ENCODE measurements around the gene TOR1AIP2. TPM values are rescaled to one million over a fixed set of nuclear protein-coding genes. Genes with fewer than 3 reads are reported as not detected.

TOR1AIP2 gene
- polyA plus RNA-seq, 1 of the 3 experiments (the other 2 are of a cell fraction) = 12.7 TPM

- H3F3A ChIP-seq (replicated peaks; ENCODE audit: insufficient read depth) = peaks cover 8% of the 10 kb centered on the region
- H4K20me1 ChIP-seq (ENCODE audit: insufficient read depth) = no peaks in the 10 kb centered on the region
- WGBS (ENCODE audit: low lambda C conversion rate) = 88% methylated on average over 6 of the region's 9 CpGs
- H3K79me2 ChIP-seq (ENCODE audit: insufficient read depth) = no peaks in the 10 kb centered on the region
- TF ChIP-seq MAX (IDR thresholded peaks at IDR 0.05; ENCODE audit: low read depth) (no peak), NFIC (IDR thresholded peaks at IDR 0.05; ENCODE audit: borderline replicate concordance) (no peak), MXI1 (IDR thresholded peaks at IDR 0.05; ENCODE audit: low read depth, low read length) (no peak), SIN3A (IDR thresholded peaks at IDR 0.05; ENCODE audit: borderline replicate concordance, low read depth, low read length) (no peak), MEF2A (IDR thresholded peaks at IDR 0.05; ENCODE audit: borderline replicate concordance, low read depth) (no peak)
- TF ChIP-seq, protein P1, sequence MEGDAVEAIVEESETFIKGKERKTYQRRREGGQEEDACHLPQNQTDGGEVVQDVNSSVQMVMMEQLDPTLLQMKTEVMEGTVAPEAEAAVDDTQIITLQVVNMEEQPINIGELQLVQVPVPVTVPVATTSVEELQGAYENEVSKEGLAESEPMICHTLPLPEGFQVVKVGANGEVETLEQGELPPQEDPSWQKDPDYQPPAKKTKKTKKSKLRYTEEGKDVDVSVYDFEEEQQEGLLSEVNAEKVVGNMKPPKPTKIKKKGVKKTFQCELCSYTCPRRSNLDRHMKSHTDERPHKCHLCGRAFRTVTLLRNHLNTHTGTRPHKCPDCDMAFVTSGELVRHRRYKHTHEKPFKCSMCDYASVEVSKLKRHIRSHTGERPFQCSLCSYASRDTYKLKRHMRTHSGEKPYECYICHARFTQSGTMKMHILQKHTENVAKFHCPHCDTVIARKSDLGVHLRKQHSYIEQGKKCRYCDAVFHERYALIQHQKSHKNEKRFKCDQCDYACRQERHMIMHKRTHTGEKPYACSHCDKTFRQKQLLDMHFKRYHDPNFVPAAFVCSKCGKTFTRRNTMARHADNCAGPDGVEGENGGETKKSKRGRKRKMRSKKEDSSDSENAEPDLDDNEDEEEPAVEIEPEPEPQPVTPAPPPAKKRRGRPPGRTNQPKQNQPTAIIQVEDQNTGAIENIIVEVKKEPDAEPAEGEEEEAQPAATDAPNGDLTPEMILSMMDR (IDR thresholded peaks at IDR 0.05) = no peak
- TF ChIP-seq, protein P2, sequence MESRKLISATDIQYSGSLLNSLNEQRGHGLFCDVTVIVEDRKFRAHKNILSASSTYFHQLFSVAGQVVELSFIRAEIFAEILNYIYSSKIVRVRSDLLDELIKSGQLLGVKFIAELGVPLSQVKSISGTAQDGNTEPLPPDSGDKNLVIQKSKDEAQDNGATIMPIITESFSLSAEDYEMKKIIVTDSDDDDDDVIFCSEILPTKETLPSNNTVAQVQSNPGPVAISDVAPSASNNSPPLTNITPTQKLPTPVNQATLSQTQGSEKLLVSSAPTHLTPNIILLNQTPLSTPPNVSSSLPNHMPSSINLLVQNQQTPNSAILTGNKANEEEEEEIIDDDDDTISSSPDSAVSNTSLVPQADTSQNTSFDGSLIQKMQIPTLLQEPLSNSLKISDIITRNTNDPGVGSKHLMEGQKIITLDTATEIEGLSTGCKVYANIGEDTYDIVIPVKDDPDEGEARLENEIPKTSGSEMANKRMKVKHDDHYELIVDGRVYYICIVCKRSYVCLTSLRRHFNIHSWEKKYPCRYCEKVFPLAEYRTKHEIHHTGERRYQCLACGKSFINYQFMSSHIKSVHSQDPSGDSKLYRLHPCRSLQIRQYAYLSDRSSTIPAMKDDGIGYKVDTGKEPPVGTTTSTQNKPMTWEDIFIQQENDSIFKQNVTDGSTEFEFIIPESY (IDR thresholded peaks at IDR 0.05; ENCODE audit: borderline replicate concordance, low read depth) = no peak
- no peaks in the 10 kb centered on the region for H3K9me3 ChIP-seq
- H3K27me3 ChIP-seq (ENCODE audit: insufficient read depth) = no peaks in the 10 kb centered on the region
- H3K36me3 ChIP-seq (replicated peaks in 1 of 2; ENCODE audit: control insufficient read depth in 1 of 2, insufficient read depth in 2 of 2, low read length in 1 of 2) = peaks cover 0 to 4% of the 10 kb centered on the region in 2 experiments
- H3K4me3 ChIP-seq (ENCODE audit: low read depth in 2 of 2, low read length in 1 of 2) = no peak overlapping the region
- no peak overlapping the region for H2AFZ ChIP-seq (ENCODE audit: low read depth)
- no peak overlapping the region for H3K27ac ChIP-seq (ENCODE audit: low read depth in 2 of 2, low read length in 1 of 2)
- H3K9me2 ChIP-seq = no peaks in the 10 kb centered on the region
- ChIA-PET POLR2A (no interaction called here), CTCF (interaction anchor here (1.0 to 3.3 kb wide), 4 partner anchors 13 to 126 kb away, joined by 3 to 17 read pairs (median 4); no protein-coding TSS in a partner anchor)
- no peak overlapping the region for H3K9ac ChIP-seq
- no peak for DNase-seq
- no peak overlapping the region for H3K4me2 ChIP-seq
- H3K4me1 ChIP-seq (ENCODE audit: control insufficient read depth in 1 of 2, insufficient read depth in 2 of 2, low read depth in 1 of 2, low read length in 1 of 2) = no peaks in the 10 kb centered on the region; a peak in 1 of 4 replicates
These were observed 45.5 kb downstream of the TOR1AIP2 start for GRCh38 chr1:179831852-179832699.

- Histone ChIP-seq H3K9me3 (no peaks in the 10 kb centered on the region), H3K4me1 (ENCODE audit: control insufficient read depth in 1 of 2, insufficient read depth in 2 of 2, low read depth in 1 of 2, low read length in 1 of 2) (no peaks in the 10 kb centered on the region; a peak in 1 of 4 replicates), H3K27me3 (ENCODE audit: insufficient read depth) (no peaks in the 10 kb centered on the region; the same call in 1 of the 2 replicates), H3K79me2 (ENCODE audit: insufficient read depth) (no peaks in the 10 kb centered on the region), H4K20me1 (ENCODE audit: insufficient read depth) (no peaks in the 10 kb centered on the region), H3K4me2 (no peak overlapping the region), H3F3A (replicated peaks; ENCODE audit: insufficient read depth) (peaks cover 8% of the 10 kb centered on the region), H3K9me2 (no peaks in the 10 kb centered on the region), H2AFZ (ENCODE audit: low read depth) (no peak overlapping the region), H3K4me3 (ENCODE audit: low read depth in 2 of 2, low read length in 1 of 2) (no peak overlapping the region), H3K9ac (no peak overlapping the region), H3K27ac (ENCODE audit: low read depth in 2 of 2, low read length in 1 of 2) (no peak overlapping the region), H3K36me3 (replicated peaks in 1 of 2; ENCODE audit: control insufficient read depth in 1 of 2, insufficient read depth in 2 of 2, low read length in 1 of 2) (peaks cover 0 to 4% of the 10 kb centered on the region in 2 experiments)
- no peak for TF ChIP-seq CHD2 (IDR thresholded peaks at IDR 0.05; ENCODE audit: low read length, partially characterized antibody)
- no peak for TF ChIP-seq MAX (IDR thresholded peaks at IDR 0.05; ENCODE audit: low read depth)
- TF ChIP-seq, protein P3, sequence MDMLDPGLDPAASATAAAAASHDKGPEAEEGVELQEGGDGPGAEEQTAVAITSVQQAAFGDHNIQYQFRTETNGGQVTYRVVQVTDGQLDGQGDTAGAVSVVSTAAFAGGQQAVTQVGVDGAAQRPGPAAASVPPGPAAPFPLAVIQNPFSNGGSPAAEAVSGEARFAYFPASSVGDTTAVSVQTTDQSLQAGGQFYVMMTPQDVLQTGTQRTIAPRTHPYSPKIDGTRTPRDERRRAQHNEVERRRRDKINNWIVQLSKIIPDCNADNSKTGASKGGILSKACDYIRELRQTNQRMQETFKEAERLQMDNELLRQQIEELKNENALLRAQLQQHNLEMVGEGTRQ (IDR thresholded peaks at IDR 0.05; ENCODE audit: borderline replicate concordance, low read depth, low read length) = no peak
- TF ChIP-seq ELF1 (IDR thresholded peaks at IDR 0.05) = no peak
- TF ChIP-seq MXI1 (IDR thresholded peaks at IDR 0.05; ENCODE audit: low read depth, low read length) = no peak
- TF ChIP-seq, protein P2 (IDR thresholded peaks at IDR 0.05; ENCODE audit: borderline replicate concordance, low read depth) = no peak
- TF ChIP-seq SIN3A (IDR thresholded peaks at IDR 0.05; ENCODE audit: borderline replicate concordance, low read depth, low read length) = no peak
- no peak for DNase-seq
- 45% methylated on average over 3 of the region's 3 CpGs for WGBS (ENCODE audit: low lambda C conversion rate)
- POLR2A ChIA-PET = no interaction called here
- CTCF ChIA-PET = interaction anchor here (1.0 to 9.9 kb wide), 4 partner anchors 13 to 125 kb away, joined by 4 to 72 read pairs (median 11); no protein-coding TSS in a partner anchor
These were observed 46.4 kb downstream of the TOR1AIP2 start for GRCh38 chr1:179831225-179831624.

Measured in SK-N-SH (cell line).